Stimulated activated CD4-positive, alpha-beta T cell treated with anti-CD3 and anti-CD28 coated beads, TNF-alpha, amount 100 ng/mL, for 48 hours (primary cell): Measurements from ENCODE around the gene FAU.

ENCODE experiments used
- DNase-seq, 3 donors: peaks; one replicate each; pipeline ENCODE4 v3.0.0-alpha.2; 2020; ENCODE audit warnings: low read depth in 3 of 3

The FAU gene

DNA sequence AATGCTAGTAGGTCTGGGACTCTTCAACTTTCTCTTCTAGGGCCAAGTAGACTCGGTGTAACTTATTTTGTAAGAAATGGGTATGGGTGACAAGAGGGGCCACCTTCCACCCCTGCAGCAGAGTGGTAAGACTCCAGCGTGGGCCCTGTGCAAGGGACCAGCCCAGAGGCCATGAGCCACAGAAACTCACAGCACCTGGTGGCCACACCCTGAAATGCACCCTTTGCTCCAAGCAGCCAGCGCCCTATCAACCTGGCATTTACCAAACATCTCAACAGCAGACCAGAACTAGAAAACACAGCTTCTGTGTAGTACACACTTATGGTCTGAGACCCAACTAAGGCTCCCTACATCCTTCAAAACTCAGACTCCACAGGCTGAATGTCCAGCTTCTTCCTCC lies 43.8 kb downstream of the FAU start:
- DNase-seq = peak; percentile 35 to 62 (median 40)

DNA sequence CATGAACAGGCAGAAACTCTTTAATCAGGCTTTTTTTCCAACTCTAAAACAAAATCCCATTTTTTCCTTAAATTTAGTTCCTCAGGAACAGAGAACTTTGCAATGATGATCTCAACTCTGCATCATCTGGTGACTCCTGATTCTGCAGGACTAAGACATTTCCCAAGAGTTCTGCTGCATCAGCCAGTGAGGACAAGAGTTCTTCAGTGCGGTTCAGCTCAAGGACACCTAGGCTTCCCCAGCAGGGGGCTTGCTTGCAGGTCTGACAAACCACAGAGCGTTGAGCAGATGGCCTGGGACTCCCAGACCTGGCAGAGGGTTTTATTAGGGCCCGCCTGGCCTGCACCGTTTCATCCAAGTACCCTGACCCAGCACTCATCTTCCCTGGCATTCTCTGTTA lies 44.5 kb downstream of the FAU start:
- DNase-seq = no peak

GRCh38 chr11:65072631-65072966 lies 49.3 kb downstream of the FAU start:
- DNase-seq = no peak

GRCh38 chr11:65071907-65072630 lies 49.9 kb downstream of the FAU start:
- DNase-seq = no peak
